Measurements from ENCODE around the gene AKAP13.

AKAP13 gene

GRCh38 chr15:85718271-85718971, 338.0 kb downstream of the AKAP13 start:
- H3K4me3 ChIP-seq (ENCODE audit: low read depth, low read length) = no peak overlapping the region
- no peak for DNase-seq (ENCODE audit: low read depth)

- H3K4me3 ChIP-seq (ENCODE audit: low read depth, low read length) = no peak overlapping the region
- no peak for DNase-seq (ENCODE audit: low read depth)
These were observed 338.6 kb downstream of the AKAP13 start for GRCh38 chr15:85718981-85719380.

- no peak overlapping the region for H3K4me3 ChIP-seq (ENCODE audit: low read depth, low read length)
- DNase-seq (ENCODE audit: low read depth) = no peak
These were observed 342.2 kb downstream of the AKAP13 start for GRCh38 chr15:85722374-85723152.

- no peak for DNase-seq (ENCODE audit: low read depth)
- no peak overlapping the region for H3K4me3 ChIP-seq (ENCODE audit: low read depth, low read length)
These were observed 343.9 kb downstream of the AKAP13 start for GRCh38 chr15:85723960-85724945.

GRCh38 chr15:85725019-85725418, 344.6 kb downstream of the AKAP13 start:
- DNase-seq (ENCODE audit: low read depth) = peak; percentile 80
- H3K4me3 ChIP-seq (ENCODE audit: low read depth, low read length) = no peak overlapping the region

- no peak for DNase-seq (ENCODE audit: low read depth)
- no peak overlapping the region for H3K4me3 ChIP-seq (ENCODE audit: low read depth, low read length)
These were observed 345.2 kb downstream of the AKAP13 start for GRCh38 chr15:85725564-85725963.

GRCh38 chr15:85726454-85726853, 346.1 kb downstream of the AKAP13 start:
- H3K4me3 ChIP-seq (ENCODE audit: low read depth, low read length) = no peak overlapping the region
- DNase-seq (ENCODE audit: low read depth) = no peak

GRCh38 chr15:85727068-85727467, 346.7 kb downstream of the AKAP13 start:
- no peak overlapping the region for H3K4me3 ChIP-seq (ENCODE audit: low read depth, low read length)
- DNase-seq (ENCODE audit: low read depth) = no peak

- H3K4me3 ChIP-seq (ENCODE audit: low read depth, low read length) = no peak overlapping the region
- DNase-seq (ENCODE audit: low read depth) = no peak
These were observed 349.8 kb downstream of the AKAP13 start for GRCh38 chr15:85730001-85730820.

- no peak for DNase-seq (ENCODE audit: low read depth)
These were observed 353.0 kb downstream of the AKAP13 start for GRCh38 chr15:85733416-85733815.

GRCh38 chr15:85737061-85737460, 356.7 kb downstream of the AKAP13 start:
- DNase-seq (ENCODE audit: low read depth) = no peak
- H3K4me3 ChIP-seq (ENCODE audit: low read depth, low read length) = no peak overlapping the region

More at GRCh38 chr15:85733416-85733815, 353.0 kb downstream of the AKAP13 start:
- no peak overlapping the region for H3K4me3 ChIP-seq (ENCODE audit: low read depth, low read length)

- no peak overlapping the region for H3K4me3 ChIP-seq (ENCODE audit: low read depth, low read length)
- DNase-seq (ENCODE audit: low read depth) = no peak
These were observed 360.6 kb downstream of the AKAP13 start for GRCh38 chr15:85741021-85741421.

- H3K4me3 ChIP-seq (ENCODE audit: low read depth, low read length) = no peak overlapping the region
- no peak for DNase-seq (ENCODE audit: low read depth)
These were observed 361.3 kb downstream of the AKAP13 start for GRCh38 chr15:85741662-85742061.

- DNase-seq (ENCODE audit: low read depth) = peak; percentile 52
- no peak overlapping the region for H3K4me3 ChIP-seq (ENCODE audit: low read depth, low read length)
These were observed 361.9 kb downstream of the AKAP13 start for GRCh38 chr15:85742186-85742821.

GRCh38 chr15:85743392-85744055, 363.1 kb downstream of the AKAP13 start:
- DNase-seq (ENCODE audit: low read depth) = no peak
- H3K4me3 ChIP-seq (ENCODE audit: low read depth, low read length) = no peak overlapping the region

GRCh38 chr15:85744579-85744978, 364.2 kb downstream of the AKAP13 start:
- no peak for DNase-seq (ENCODE audit: low read depth)
- H3K4me3 ChIP-seq (ENCODE audit: low read depth, low read length) = no peak overlapping the region

- no peak overlapping the region for H3K4me3 ChIP-seq (ENCODE audit: low read depth, low read length)
- DNase-seq (ENCODE audit: low read depth) = no peak
These were observed 364.6 kb downstream of the AKAP13 start for GRCh38 chr15:85745023-85745422.

GRCh38 chr15:85745525-85746150, 365.2 kb downstream of the AKAP13 start:
- no peak overlapping the region for H3K4me3 ChIP-seq (ENCODE audit: low read depth, low read length)
- no peak for DNase-seq (ENCODE audit: low read depth)
